Right atrium auricular region (tissue), 2 donors: ENCODE data around the gene FAM221B. TPM values are rescaled to one million over a fixed set of nuclear protein-coding genes. Genes with fewer than 3 reads are reported as not detected.
A peak's percentile ranks its signal among the peaks of the same experiment; 100 is the strongest.

Experiments
- DNase-seq: peaks from one replicate; pipeline ENCODE4 v3.0.0-alpha.2; 2019; ENCODE audit warnings: low spot score
- H3K27ac ChIP-seq, 2 donors: fragments of 200-600 bp; sonication (generic); 1 replicate in 1 of 2; 2 replicates in 1 of 2; pipeline ENCODE4 v1.5.1; 2016 to 2019
- H3K27me3 ChIP-seq, 2 donors: fragments of 200-600 bp; sonication (generic); one replicate each; pipeline versions ENCODE4 v1.5.1 to v1.6.0; 2017 to 2019
- H3K36me3 ChIP-seq: fragments of 200-600 bp; sonication (generic); one replicate; pipeline ENCODE4 v1.5.1; 2016
- H3K4me1 ChIP-seq, 2 donors: fragments of 200-600 bp; sonication (generic); one replicate each; pipeline versions ENCODE4 v1.5.1 to v1.6.0; 2017 to 2019
- H3K4me3 ChIP-seq, 2 donors: fragments of 200-600 bp; sonication (generic); 1 replicate in 1 of 2; 2 replicates in 1 of 2; pipeline ENCODE4 v1.5.1; 2017 to 2019; ENCODE audit warnings: mild to moderate bottlenecking in 1 of 2, moderate library complexity in 1 of 2
- H3K9me3 ChIP-seq, 2 donors: fragments of 200-600 bp; sonication (generic); one replicate each; pipeline ENCODE4 v1.5.1; 2019
- total RNA-seq, 2 donors: library from RNA; depleted of rRNA; stranded (reverse); fragments of >200 nt; gene quantifications; one replicate each; pipeline ENCODE4 v1.1.0, GENCODE V29; 2016
- TF ChIP-seq, protein P1 (sequence below), 2 donors: fragments of 200-600 bp; sonication (generic); IDR thresholded peaks; one replicate each; pipeline ENCODE4 v1.5.1; 2019; ENCODE audit warnings: antibody characterized with exemption in 2 of 2

The FAM221B gene
- total RNA-seq, 2 donors from 2014 or later, result not detected

GRCh38 chr9:35814841-35815543 lies 13.5 kb downstream of the FAM221B start, which contains the start of gene HINT2:
HINT2 (minus strand) TSS chr9:35815042; CDS start chr9:35814979, 63 bp downstream.
- peak within 1 kb of the TSS; percentile 98 to 99 for H3K27ac ChIP-seq
- H3K36me3 ChIP-seq, result no peaks in the 10 kb centered on the region
- H3K4me3 ChIP-seq, result peak within 1 kb of the TSS; percentile 90 to 97
- TF ChIP-seq, protein P1, sequence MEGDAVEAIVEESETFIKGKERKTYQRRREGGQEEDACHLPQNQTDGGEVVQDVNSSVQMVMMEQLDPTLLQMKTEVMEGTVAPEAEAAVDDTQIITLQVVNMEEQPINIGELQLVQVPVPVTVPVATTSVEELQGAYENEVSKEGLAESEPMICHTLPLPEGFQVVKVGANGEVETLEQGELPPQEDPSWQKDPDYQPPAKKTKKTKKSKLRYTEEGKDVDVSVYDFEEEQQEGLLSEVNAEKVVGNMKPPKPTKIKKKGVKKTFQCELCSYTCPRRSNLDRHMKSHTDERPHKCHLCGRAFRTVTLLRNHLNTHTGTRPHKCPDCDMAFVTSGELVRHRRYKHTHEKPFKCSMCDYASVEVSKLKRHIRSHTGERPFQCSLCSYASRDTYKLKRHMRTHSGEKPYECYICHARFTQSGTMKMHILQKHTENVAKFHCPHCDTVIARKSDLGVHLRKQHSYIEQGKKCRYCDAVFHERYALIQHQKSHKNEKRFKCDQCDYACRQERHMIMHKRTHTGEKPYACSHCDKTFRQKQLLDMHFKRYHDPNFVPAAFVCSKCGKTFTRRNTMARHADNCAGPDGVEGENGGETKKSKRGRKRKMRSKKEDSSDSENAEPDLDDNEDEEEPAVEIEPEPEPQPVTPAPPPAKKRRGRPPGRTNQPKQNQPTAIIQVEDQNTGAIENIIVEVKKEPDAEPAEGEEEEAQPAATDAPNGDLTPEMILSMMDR (IDR thresholded peaks at IDR 0.05), result no peak
- peak; percentile 97 for DNase-seq
- no peaks in the 10 kb centered on the region for H3K27me3 ChIP-seq
- no peaks in the 10 kb centered on the region for H3K9me3 ChIP-seq
- H3K4me1 ChIP-seq, result peaks cover 0 to 35% of the 10 kb centered on the region in 2 donors

- peaks cover 0 to 35% of the 10 kb centered on the region in 2 donors for H3K4me1 ChIP-seq
- H3K4me3 ChIP-seq, result peak overlapping the region; percentile 90 to 97
- no peaks in the 10 kb centered on the region for H3K27me3 ChIP-seq
- H3K9me3 ChIP-seq, result no peaks in the 10 kb centered on the region
- DNase-seq, result peak; percentile 82
- H3K27ac ChIP-seq, result peak overlapping the region; percentile 98 to 99
- TF ChIP-seq, protein P1 (IDR thresholded peaks at IDR 0.05), result no peak
- H3K36me3 ChIP-seq, result no peaks in the 10 kb centered on the region
These were observed 14.3 kb downstream of the FAM221B start for GRCh38 chr9:35814106-35814840.

DNA sequence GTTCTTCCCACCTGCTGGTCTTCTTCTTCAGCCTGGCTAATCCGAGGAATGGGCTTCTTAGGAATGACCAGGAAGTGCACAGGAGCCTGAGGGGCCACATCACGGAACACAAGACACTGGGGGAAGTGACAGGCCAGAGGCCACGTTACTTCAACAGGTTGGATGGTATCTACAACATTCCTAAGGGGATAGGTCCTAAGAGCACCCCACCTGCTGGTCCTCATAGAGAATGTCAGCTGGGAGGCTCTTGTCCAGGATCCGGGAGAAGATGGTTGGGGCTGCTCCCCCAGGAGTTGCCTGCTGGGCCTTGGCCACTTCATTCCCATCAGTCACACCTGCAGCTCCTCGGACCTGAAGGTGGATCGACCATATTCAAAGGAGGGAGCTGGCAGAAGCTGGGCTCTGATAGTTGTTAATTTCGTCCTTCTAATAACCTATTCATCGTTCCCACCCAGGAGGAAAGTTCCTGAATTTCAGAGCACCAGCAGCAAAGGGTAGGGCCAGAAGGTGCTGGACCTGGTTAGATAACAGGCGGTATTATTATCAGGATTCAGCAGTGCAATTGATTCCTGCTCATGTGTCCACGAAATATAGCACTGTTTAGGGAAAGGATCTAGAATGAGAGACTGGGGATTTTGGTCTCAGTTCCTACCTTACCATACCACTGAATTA lies 15.0 kb downstream of the FAM221B start:
- Histone ChIP-seq H3K4me3 (no peak overlapping the region), H3K9me3 (no peaks in the 10 kb centered on the region), H3K36me3 (peaks cover 2% of the 10 kb centered on the region), H3K4me1 (peaks cover 0 to 35% of the 10 kb centered on the region in 2 donors), H3K27ac (peak overlapping the region; percentile 98 to 99), H3K27me3 (no peaks in the 10 kb centered on the region)
- TF ChIP-seq, protein P1 (IDR thresholded peaks at IDR 0.05), result peak in 1 of 2 donors; percentile 41
- DNase-seq, result no peak

DNA sequence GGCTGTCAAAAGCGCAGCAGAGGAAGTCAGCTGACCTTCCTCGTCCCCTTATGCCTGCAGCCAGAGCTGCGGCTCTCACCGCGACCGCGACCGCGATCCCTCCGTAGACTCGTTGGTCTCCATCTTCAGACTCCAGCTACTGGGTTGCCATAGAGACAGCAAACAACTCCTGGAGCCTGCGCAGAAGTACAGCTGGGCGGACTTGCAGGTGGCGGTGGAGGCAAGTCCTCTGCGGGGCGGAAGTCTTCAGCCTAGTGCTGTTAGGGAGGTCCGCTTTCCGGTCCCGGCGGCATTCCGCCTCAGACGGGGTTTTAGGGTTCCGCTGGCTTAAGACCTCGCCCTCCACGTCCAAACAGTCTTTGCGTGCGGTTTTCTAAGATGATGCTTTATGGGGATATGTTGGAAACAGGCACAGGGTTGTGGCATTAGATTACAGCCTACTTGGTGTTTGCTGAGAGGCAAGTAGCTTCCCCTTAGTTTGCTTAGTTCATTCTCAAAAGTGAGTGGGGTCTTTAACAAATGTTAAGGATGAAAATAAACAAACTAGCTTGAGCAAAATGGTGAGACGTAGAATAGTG lies 16.4 kb downstream of the FAM221B start, which contains the start of gene SPAG8:
SPAG8 (minus strand) TSS at position 238 of the 578 bp plus-strand sequence; CDS start at position 123, 115 bp downstream.
- Histone ChIP-seq H3K27ac (peak within 1 kb of the TSS; percentile 77 to 98), H3K27me3 (no peaks in the 10 kb centered on the region), H3K4me3 (peak within 1 kb of the TSS; percentile 44 to 56), H3K9me3 (no peaks in the 10 kb centered on the region), H3K36me3 (peaks cover 10% of the 10 kb centered on the region), H3K4me1 (peaks cover 0 to 35% of the 10 kb centered on the region in 2 donors)
- DNase-seq, result peak; percentile 96
- TF ChIP-seq, protein P1 (IDR thresholded peaks at IDR 0.05), result no peak

- no peaks in the 10 kb centered on the region for H3K9me3 ChIP-seq
- DNase-seq, result no peak
- H3K27ac ChIP-seq, result peak overlapping the region; percentile 77 to 98
- TF ChIP-seq, protein P1 (IDR thresholded peaks at IDR 0.05), result no peak
- H3K4me3 ChIP-seq, result peak overlapping the region; percentile 44 to 56
- H3K4me1 ChIP-seq, result peaks cover 0 to 35% of the 10 kb centered on the region in 2 donors
- H3K36me3 ChIP-seq, result peaks cover 14% of the 10 kb centered on the region
- no peaks in the 10 kb centered on the region for H3K27me3 ChIP-seq
These were observed 17.0 kb downstream of the FAM221B start for GRCh38 chr9:35811381-35812024.
